Astrocyte of the spinal cord (primary cell): ENCODE measurements around the gene PLEKHF1.

Experiments
- DNase-seq: peaks from one replicate; pipeline ENCODE4 v3.0.0; 2011; ENCODE audit warnings: low read depth, low spot score
- H3K4me3 ChIP-seq: 2 replicates; pipeline ENCODE4 v1.5.1; 2011; ENCODE audit warnings: low read depth, mild to moderate bottlenecking, low read length, moderate library complexity
- in situ Hi-C: cut with HindIII; loops from 2 replicates; pipeline ENCODE4 v1.10.0; 2017; ENCODE audit warnings: low sequenced_read_pairs
- TF ChIP-seq, protein P1 (sequence below): IDR thresholded peaks from 2 replicates; pipeline ENCODE4 v1.5.1; 2012; ENCODE audit warnings: low read depth, mild to moderate bottlenecking, low read length, inconsistent platforms

Gene PLEKHF1

GRCh38 chr19:29628661-29629385 is 36.4 kb upstream of the PLEKHF1 start:
- H3K4me3 ChIP-seq: no peak overlapping the region
- in situ Hi-C loops: no loop called here
- TF ChIP-seq, protein P1, sequence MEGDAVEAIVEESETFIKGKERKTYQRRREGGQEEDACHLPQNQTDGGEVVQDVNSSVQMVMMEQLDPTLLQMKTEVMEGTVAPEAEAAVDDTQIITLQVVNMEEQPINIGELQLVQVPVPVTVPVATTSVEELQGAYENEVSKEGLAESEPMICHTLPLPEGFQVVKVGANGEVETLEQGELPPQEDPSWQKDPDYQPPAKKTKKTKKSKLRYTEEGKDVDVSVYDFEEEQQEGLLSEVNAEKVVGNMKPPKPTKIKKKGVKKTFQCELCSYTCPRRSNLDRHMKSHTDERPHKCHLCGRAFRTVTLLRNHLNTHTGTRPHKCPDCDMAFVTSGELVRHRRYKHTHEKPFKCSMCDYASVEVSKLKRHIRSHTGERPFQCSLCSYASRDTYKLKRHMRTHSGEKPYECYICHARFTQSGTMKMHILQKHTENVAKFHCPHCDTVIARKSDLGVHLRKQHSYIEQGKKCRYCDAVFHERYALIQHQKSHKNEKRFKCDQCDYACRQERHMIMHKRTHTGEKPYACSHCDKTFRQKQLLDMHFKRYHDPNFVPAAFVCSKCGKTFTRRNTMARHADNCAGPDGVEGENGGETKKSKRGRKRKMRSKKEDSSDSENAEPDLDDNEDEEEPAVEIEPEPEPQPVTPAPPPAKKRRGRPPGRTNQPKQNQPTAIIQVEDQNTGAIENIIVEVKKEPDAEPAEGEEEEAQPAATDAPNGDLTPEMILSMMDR: no peak
- no peak for DNase-seq

DNA sequence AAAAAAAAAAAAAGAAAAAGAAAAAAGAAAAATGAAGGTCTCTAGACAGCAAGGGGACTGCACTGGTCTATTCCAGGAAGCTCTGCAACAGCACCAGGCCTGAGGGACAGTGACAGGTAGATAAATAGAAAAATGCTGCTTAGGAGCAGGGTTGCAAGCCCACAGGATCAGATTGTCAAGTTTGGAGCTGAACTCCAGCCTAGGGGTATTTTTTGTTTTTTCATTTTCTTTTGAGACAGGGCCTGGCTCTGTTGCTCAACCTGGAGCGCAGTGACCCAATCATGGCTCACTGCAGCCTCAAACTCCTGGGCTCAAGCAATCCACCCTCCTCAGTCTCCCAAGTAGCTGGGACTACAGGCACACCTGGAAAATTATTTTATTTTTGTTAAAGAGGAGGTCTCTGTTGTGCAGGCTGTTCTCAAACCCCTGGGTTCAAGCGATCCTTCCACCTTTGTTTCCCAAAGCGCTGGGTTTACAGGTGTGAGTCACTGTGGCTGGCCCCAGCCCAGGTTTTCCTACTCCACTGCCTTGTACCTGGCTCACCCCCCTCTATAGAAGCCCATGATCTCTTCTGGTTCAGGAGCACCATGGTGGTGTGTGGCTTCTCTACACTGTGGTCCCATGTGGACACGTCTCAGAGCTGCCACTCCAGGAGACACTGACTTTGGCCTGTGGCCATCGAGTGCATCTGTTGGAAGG is 35.3 kb upstream of the PLEKHF1 start:
- no peak for DNase-seq
- TF ChIP-seq, protein P1: no peak
- H3K4me3 ChIP-seq: no peak overlapping the region
- in situ Hi-C loops: no loop called here

GRCh38 chr19:29630655-29631054 is 34.6 kb upstream of the PLEKHF1 start:
- DNase-seq: no peak

DNA sequence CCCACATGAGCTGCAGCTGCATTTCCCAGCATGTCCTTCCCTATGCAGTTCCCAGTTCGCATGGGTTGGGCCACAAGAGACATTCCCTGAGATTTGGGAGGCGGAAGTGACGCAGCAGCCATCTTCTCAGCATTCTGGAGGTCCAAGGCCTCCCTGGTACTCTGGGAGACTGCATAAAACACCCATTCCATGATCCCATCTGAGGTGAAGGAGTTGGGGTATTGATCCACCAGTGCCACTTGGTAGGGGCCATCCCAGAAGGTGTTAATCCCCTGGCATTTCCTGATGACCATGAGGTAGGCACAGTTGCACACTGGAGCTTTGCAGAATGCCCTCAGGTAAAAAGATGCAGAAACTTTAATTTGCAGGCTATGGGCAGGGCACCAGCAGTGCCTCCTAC is 33.8 kb upstream of the PLEKHF1 start:
- DNase-seq: no peak
- TF ChIP-seq, protein P1: no peak
- in situ Hi-C loops: no loop called here
- H3K4me3 ChIP-seq: no peak overlapping the region

More at GRCh38 chr19:29630655-29631054, 34.6 kb upstream of the PLEKHF1 start:
- TF ChIP-seq, protein P1: no peak
- H3K4me3 ChIP-seq: no peak overlapping the region
- in situ Hi-C loops: no loop called here

GRCh38 chr19:29634002-29634401 is 31.3 kb upstream of the PLEKHF1 start:
- TF ChIP-seq, protein P1: no peak
- H3K4me3 ChIP-seq: no peak overlapping the region
- in situ Hi-C loops: no loop called here
- no peak for DNase-seq

DNA sequence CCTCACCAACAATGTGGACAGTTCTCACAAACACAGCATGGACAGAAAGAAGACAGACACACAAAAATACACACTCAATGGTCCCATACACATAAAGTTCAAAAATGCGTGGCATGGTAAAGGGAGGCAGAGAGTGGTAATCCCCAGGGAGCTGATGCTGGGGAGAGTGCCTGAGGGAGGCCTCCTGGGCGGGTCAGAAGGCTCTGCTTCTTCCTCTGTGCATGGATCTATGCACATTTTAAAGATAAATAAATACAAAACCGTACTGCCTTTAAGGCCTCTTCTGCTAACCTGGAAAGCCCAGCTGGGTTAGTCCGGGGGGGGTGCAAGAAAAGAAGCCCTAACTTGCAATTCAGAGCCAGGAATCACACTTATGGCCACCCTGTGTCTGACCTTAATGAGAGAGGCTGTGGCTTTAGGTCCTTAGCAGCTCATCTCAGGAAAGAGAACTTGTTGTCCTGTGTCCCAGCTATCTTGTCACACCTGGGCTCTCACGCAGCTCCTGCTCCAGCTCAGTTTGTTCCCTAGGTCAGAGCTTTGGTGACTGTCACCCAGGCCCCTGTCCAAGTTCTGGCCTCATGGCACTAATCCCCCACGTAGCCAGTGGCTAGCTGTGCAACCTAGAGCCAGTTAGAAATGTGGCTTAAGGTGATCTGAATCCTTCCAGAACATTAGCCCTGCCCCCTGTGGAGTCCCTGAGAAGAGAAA is 30.7 kb upstream of the PLEKHF1 start:
- no peak for DNase-seq
- no peak overlapping the region for H3K4me3 ChIP-seq
- in situ Hi-C loops: no loop called here
- TF ChIP-seq, protein P1: no peak
